Inflammatory macrophage treated with lipopolysaccharide for 4 hours (primary cell): ENCODE measurements around the gene SCFD2.
"Not testable (repeated sequence)": the region's sequence is repeated elsewhere in the genome, so short reads cannot be mapped to it uniquely, and the experiment has no call there.

ENCODE experiments used
- DNase-seq: peaks from one replicate; pipeline ENCODE4 v3.0.0-alpha.2; 2020

SCFD2 gene

DNA sequence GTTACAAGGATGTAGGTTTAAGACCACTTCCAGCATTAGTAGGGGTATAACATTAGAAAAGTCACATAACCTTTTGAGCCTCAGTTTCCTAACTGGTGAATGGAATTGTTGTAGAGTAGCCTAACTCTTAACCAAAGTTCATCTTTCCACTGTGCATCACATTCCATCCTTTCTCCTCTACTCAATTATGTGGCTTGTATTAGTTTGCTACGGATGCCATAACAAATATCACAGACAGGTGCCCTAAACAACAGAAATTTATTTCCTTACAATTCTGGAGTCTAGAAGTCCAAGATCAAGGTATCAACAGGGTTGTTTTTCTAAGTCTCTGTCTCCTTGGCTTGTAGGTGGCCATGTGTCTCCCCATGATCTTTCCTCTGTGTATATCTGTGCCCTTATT lies 271.8 kb downstream of the SCFD2 start:
- no peak for DNase-seq

DNA sequence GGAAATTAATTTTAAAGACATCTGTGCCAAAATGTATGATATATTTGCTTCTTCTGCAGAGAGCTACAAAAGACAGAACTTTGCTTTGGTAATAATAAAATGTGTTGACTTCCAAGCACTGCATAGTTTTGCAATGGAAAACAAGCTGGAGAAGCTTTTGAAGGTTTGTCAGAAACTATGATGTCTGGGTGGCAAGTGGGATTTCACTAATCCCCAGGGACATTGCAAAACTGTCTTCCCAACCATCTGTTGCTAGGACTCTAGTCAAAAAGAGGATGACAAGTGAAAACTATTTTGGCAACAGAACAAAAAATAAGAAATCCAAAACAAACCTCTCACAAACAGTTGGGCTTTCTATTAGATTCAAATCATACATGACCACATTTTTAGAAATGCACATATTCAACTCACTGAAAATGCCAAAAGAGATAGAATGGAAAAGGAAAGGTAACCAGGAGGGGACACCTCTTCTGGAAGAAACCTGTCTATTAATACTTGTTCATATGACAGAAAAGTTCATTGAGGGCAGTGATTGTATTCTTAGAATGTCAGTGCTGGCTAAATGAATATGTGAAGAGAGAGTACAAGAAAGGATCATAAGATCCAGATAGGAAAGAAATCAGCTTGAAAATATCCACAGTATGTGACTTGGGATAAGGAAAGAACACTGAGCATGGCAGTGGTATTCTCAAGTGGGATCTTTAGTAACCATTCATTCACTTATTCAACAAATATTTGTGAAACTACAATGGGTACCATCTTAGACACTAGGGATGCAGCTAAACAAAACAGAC lies 275.7 kb downstream of the SCFD2 start:
- DNase-seq: no peak

DNA sequence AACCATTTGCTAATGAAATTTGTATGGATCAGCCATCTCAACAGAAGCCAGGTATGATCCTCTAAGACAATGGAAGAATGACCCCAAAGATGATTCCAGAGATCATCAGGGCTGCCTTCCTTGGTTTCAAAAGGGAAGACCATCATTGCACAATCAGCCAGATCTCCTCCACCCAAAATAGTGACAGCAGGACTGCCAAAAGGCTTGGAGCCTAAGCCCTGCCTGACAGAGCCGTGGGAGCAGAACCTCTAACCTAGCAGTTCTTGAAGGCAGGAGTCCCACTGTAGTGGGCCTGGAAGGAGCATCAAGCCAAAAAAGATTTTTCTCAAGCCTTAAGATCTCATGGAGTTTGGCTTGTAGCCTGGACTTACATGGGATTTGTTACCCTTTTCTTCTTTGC lies 277.7 kb downstream of the SCFD2 start:
- no peak for DNase-seq

DNA sequence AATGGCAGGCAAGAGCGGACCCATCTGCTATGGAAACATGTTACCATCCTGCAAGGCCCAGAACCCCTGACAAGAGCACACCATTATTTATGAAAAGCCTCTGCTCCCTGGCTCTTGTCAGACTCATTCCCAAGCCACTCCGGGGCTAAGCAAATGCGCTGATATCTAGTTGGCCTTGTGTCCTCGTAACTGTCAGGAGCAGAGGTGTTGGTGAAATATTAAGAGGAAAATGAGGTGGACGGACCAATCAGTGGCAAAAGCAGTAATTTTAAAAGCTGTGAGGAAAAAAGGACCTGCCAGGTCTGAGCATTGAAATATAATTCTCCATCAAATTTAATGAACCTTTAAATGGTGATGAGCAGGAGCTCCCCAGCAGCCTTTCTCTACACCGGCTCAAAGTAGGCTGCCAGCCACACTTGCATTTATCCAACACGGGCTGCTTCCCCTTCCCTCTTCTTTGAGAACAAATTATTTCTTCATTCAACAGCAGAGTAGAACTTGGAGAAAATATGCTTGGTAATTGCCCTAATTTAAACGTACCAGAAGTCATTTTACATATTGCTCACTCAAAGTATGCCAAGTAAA lies 289.4 kb downstream of the SCFD2 start:
- DNase-seq: no peak

DNA sequence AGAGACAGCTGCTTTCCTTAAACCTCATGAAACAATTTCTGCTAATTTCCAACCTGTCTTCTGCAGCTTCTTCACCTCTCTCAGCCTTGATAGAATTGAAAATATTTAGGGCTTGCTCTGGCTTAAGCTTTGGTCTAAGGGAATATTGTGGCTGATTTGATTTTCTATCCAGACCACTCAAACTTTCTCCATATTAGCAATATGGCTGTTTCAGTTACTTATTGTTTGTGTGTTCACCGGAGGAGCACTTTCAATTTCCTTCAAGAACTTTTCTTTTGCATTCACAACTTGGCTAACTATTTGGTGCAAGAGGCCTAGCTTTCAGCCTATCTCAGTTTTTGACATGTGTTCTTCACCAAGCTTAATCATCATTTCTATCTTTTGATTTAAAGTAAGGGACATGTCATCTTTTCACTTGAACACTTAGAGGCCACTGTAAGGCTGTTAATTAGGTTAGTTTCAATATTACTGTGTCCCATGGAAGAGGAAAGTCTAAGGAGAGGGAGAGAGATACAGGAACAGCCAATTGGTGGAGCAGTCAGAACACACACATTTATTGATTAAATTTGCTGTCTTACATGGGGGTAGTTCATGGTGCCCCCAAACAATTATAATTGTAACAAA lies 290.6 kb downstream of the SCFD2 start:
- no peak for DNase-seq

DNA sequence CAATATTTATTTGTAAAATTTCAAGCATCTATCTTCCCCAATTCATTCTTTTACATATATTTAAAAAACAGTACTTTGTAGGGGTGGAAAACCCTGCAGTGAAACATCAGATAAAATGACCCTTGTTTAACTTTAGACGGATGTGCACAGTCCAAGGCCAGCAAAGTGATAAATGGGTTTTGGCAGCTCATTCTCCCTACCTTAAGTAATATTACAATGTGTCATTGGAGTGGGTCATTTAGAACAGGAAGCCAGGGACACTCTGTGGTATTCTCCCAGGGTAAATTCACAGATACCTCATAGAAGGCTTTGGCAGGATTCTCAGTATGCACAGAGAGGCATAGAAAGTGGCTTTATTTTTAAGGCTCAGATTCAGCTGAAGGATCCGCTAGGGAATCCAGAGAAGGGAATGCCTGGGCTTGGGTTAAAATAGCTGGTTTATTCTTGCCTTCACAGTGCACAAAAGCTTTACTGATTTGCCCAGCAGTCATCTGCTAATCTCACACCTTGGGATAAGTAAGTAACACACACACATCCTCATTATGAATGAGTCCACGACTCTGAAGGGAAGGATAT lies 297.0 kb downstream of the SCFD2 start:
- DNase-seq: no peak

DNA sequence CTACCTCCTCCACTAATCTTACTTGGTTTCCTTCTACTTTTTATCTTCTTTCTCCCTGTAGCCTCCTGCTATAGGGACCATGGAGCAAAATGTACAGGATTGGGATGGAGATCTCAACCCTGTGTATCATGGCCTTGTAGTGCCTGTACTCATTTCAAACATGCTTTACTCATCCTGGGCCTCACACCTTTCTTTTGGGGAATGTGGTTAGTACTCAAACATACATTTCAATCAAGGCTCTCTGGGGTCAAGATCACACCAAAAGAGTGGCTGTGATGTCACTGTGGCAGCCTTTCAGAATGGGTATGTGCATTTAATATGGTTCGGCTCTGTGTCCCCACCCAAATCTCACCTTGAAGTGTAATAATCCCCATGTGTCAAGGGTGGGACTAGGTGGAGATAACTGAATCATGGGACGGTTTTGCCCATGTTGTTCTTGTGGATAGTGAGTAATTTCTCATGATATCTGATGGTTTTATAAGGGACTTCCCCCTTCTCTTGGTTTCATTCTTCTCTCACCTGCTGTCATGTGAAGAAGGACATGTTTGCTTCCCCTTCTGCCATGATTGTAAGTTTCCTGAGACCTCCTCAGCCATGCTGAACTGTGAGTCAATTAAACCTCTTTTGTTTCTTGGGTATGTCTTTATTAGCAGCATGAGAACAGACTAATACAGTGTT lies 298.6 kb downstream of the SCFD2 start:
- DNase-seq: no peak

DNA sequence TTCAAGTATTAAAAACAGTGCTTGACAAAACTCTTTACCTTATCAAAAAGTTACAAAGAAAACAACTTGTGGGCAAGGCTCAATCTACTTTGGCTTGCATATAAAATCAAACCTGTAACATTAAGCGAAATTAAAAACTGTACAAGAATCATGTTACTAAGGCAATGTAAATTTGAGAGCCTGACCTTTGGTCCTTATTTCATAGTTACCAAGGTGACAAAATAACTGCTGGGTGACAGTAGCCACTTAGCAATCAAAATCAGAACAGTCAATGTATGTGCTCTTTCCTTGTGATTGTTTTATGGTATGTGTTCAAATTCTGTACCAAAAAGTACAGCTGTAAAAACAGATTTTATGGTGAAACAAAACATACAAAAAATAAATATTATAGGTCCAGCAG lies 299.7 kb downstream of the SCFD2 start:
- DNase-seq: no peak

DNA sequence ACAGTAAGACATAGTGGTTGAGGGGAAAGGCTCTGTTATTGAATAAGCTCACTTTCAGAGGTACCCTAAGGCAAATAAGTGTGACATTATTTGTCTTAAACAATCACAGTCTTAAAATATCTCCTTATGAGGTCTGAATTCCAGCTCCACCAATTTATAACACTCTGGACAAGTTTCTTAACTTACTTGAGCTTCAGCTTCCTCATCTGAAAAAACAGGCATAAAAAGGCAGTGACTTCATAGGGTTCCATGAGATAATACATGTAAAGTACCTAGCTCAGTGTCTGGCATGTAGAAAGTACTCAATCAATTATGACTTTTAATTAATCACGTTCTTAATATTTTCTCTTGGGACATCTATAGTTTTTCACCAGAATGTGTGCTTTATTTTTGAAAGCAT lies 301.3 kb downstream of the SCFD2 start:
- no peak for DNase-seq

DNA sequence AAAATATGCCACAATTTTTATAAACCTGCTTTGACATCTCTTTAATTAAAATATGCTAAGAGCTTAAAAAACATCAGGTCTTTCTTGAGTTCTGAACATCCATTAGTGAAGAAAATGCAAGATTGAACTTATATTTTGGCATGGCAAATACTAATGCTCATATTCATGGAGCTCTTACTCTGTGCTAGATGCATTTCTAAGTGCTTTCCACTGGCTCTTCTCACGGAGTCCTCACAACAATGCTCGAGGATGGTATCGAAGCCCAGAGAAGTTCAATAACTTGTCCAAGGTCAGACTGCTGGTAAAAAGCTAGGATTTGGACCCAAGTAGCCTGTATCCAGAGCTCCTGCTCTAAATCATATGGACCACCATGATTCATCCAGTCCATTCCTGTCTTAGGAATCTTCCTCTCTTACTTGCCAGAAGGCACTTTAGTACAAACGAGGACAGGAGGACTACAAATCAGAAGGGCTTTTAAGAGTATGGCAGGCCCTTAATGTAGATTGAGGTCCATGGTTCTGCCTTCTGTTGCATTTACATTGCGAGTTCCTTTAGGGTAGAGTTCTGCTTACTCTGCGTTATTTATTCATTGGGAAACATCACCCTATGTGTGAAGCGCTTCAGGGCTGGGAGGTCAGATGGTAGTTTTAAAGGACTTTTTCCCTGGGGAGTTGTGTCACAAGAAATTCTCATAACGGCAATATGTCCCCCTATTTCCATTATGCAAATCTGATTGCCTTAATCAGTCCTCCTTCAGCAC lies 304.6 kb downstream of the SCFD2 start:
- DNase-seq: no peak

DNA sequence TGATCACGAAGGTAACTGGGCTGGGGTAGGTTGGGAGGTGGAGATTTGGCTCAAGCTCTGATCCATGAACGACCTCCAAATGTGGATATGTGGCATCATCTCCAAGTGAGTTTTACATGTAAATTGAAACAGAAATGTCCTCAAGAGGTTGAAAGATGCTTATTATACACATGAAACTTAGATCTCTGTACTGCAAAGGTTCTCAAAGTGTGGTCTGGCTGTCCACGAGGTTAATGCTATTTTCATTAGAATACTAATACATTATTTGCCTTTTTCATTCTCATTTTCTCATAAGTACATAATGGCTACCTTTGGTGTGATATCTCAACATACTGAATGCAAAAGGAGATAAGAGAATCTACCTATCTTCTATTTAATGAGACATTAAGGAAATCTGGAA lies 305.6 kb downstream of the SCFD2 start:
- DNase-seq: no peak

DNA sequence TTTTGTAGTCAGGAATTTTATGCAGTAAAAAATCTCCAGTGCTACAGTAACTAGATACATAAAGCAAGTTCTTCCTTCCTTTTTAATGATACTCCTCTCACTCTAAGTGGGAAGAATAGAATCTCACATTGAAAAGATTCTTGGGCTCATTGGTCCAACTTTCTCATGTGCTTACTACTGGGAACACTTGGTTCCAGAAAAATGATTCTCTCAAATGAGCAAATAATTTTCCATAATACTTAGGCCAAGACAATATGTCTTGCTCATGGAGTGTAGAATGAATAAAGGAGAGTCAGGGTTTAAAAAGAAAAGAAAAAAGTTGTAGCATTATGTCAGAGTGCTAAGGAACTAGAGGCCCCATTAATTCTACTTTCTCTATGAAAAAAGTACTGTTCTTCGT lies 306.0 kb downstream of the SCFD2 start:
- no peak for DNase-seq

DNA sequence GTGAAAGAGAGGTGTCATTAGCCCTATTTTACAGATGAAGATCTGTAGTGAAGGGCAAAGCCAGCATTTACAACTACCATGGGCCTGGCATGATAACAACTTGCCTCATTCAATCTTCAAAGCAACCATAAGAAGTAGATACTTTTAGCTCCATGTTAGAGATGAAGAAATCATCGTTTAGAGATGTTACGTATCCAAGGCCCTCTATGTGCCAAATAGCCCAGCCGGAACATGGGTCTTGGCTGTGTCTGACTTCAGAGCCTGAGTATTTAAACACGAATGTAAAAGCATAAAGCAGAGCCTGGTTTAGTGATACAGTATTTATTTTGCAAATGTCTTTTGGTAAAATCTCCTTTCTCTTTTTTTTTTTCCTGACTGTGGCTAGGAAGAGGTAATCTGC lies 306.6 kb downstream of the SCFD2 start:
- no peak for DNase-seq

DNA sequence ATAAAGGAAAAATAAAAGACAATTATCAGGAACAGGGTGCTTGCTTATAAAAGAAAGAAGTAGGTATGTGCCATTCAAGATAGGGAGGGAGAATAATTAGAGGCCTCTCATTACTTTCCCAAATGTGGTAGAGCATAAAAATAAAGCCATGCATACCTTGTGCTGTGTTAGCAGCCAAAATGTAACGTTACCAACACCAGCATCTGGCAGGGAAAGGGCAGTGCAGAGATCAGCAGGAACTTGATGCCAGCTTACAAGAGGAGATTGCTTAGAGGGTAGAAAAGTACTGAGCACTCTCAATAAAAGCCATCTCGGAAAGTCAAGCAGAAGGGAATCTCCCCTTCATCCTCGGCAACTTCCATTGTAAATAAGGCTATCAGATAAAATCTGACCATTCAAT lies 308.2 kb downstream of the SCFD2 start:
- no peak for DNase-seq

DNA sequence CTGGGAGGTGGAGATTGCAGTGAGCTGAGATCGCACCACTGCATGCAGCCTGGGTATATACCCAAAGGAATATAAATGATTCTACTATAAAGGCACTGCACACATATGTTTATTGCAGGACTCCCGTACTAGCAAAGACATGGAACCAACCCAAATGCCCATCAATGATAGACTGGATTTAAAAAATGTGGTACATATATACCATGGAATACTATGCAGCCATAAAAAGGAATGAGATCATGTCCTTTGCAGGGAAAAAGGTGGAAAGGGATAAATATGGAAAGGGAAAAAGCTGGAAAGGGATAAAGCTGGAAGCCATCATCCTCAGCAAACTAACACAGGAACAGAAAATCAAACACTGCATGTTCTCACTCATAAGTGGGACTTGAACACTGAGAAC lies 308.8 kb downstream of the SCFD2 start:
- DNase-seq: not testable (repeated sequence)

DNA sequence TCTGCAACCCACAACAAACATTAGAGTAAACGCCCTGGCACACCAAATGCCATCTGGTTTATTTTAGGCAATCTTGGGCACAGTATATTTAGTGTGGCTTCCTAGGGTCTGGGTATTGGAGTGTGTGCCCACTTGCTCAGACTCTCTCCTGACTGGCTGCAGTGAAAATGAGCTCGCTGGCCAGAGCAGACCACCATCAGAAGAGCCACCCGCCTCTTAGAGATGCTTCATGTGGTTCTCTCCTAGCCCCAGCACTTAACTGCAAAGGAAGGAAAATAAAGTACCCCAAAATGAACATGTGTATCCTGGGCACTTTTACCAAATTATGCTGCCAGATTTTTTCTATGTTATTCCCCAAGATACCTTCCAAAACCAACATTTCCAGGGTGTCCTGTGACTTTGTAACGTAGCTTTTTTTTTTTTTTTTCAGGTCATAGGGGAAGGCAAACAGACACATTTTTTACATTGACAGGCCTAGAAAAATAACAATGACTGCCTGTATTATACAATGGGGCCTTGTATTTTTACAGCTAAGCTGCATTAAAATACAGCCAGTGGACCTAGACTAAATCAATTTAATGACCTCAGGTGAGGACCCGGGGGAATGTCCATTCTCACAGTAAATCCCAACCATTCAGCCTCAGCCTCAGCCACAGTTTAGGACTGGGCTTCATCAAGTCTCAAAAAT lies 310.0 kb downstream of the SCFD2 start:
- DNase-seq: no peak

DNA sequence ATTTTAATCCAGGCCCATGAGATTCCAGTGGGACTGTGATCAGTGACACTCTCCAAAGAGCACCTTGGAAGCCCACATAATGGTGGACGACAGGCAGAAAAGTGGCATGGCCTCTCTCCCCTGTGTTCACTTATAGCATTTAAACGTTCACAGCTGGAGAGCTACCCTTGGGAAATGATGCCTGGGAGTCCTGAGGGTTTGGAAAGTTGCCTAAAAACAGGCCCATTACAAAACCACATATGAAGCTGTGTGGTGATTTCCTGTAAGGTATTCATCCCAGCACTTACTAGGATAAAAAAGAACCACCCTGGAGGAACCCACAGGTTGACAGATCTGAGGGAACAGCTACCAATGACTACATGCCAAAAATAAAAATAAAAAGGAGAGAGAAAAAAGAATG lies 310.6 kb downstream of the SCFD2 start:
- no peak for DNase-seq

DNA sequence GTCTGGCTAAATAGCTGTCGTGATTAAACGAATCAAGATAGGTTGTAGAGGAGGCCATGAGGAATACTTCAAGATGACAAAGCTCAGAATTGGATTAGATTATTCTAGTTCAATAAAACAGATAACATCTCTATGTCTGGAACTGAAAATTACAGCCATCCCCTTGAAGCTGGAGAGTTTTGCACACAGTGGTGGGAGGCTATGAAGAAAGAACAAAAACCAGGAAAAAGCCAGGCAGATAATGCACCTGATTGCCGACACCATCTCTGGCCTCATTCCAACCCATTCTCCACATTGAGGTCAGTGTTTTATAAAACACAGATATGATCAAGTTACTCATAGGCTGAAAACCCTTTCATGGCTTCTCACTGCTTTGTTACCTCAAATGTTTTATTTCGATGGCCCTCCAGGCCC lies 315.5 kb downstream of the SCFD2 start:
- DNase-seq: no peak

DNA sequence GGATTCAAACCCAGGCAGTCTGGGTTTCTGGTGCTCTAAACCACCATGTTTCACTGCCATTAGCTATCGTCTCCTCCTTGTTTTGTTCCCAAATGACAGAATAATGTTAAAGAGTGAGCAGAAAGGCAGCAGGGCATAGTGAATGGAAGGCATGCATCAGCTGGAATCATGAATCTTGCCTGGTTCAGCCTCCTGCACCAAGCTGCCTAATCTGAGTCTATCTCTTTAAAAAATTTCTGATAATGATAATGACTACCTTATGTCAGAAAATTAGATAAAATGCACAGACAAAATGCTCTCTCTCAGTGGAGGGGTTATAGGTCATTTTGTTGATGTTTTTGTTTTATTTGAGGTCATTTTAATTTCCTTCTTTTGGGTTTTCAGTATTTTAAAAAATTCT lies 316.3 kb downstream of the SCFD2 start:
- no peak for DNase-seq

DNA sequence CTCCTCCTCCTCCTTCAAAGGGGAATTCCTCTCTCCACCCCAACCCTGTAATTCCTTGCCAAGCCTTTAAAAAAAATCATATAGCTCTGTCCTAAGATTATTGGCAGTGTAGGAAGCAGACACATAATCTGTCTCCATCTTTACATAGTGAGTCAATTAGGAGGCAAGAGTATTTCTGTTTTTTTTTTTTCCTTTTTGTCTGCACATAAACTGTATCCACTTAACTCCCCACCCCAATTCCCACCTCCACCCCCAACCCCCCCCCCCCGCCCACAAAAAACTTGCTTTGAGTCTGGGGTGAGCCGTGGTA lies 321.3 kb downstream of the SCFD2 start:
- no peak for DNase-seq

DNA sequence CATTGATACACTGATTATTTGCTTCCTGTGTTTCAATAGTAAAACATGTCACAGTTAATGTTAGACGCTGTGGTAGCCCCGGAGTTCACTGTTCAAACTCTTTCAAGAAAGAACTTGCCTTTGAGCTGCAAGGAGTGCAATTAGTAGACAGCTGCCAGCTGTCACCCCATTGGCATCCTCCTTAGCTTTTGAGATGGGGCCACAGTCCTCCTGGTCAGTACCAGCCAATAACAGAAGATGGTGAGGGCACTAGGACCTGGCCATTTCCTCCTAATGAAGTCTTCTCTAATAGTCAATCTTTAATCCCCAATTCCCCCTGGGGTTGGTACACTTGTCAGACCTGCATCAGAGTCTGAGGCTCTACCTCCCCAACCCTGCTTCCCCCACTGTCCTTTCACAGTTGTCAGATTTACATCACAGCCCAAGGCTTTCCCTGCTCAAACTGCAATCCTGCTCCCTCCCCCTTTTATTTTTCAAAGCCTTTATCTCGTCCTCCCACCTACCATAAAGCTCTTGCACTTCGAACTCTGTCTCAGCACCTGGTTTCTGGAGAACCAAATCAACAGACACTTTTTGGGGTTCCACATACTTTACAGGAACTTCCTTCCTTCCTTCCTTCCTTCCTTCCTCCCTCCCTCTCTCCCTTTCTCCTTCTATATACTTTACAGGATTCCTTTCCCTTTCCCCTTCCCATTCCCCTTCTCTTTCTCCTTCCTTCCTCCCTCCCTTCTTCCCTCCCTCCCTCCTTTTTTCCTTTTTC lies 321.8 kb downstream of the SCFD2 start:
- no peak for DNase-seq

DNA sequence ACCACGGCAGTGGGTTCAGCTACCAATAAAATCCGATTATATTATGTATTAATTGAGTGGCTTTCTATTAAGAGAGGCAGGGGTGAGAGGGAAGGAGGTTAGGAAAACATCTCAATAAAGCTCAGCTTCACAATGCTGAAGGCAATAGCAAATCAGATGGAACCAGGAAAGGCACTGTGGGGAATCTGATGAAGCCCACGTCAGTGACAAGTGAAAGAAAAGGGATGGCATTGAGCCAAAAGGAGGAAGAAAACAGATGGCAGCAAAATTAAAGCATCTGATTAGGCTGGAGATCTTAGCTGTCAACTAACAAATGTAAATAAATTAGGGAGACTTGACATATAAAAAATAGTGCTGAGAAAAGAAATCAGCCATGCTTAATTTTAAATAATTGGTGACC lies 322.8 kb downstream of the SCFD2 start:
- DNase-seq: no peak
